GM18498 (cell line): ENCODE data around the gene EML1.
A peak's percentile ranks its signal among the peaks of the same experiment; 100 is the strongest.

Source experiments
- ATAC-seq: cut with Tn5 transposase; IDR thresholded peaks from one replicate; pipeline ENCODE4 v1.9.1; 2021; ENCODE audit warnings: mild to moderate bottlenecking, moderate library complexity; ENCODE audit not compliant: unreplicated experiment

Gene EML1

DNA sequence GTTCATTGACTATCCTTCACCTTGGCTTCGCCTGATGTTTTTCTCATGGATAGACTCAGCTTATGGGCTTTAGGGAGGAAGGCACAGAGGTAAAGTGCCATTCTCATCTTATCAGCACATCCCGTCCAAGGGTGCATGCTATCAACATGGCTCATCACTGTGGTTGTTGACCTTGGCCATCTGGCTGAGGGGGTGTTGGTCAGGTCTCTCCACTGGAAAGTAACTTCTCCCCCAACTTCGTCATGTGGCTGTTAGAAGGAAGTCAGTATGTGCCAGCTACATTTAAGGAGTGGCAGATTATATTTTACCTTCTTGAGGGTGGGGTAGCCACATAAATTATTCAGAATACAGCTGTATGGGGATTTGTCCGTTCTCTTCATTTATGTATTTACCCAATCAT, 68.9 kb downstream of the EML1 start:
- ATAC-seq, result no peak

DNA sequence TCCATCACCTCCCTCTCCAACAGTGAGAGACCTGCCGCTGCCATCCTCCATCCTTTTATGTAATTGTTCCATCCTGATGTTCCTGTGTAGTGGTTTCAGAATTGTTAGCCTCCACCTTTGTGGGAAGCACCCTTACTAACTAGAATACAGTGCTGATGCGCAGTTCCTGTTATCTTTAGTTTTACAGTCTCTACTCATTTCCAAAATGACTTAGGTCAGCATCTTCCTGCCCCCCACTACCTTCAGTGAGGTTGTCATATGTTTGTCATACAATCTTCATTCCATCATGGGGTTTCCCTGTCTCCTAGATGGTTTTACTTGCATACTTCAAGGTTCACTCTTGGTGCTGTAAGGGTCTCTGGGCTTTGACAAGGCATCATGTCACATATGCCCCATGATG, 69.8 kb downstream of the EML1 start:
- ATAC-seq, result no peak

GRCh38 chr14:99865408-99865807, 72.2 kb downstream of the EML1 start:
- no peak for ATAC-seq

GRCh38 chr14:99870617-99871016, 77.4 kb downstream of the EML1 start:
- no peak for ATAC-seq

DNA sequence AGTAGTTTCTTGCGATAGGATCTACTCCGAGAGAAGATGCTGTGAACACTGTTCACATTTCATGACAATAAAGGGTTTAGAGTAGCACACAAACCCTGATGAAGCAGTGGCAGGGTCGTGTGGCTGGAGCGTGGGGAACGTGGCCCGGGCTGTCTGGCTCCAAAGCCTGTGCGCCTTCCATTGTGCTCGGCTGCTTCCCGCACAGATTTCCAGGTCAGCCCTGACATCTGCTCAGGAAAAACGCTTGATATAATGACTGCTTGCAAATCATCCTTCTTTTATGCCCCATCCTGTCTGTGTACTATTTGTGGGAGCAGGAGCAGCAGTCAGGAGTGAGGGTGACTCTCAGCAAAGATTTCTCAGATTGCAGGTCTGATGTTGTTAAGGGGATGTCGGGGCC, 78.6 kb downstream of the EML1 start:
- ATAC-seq, result no peak

GRCh38 chr14:99872786-99873440, 79.7 kb downstream of the EML1 start:
- ATAC-seq, result no peak

GRCh38 chr14:99873653-99874052, 80.4 kb downstream of the EML1 start:
- ATAC-seq, result no peak

GRCh38 chr14:99874306-99874705, 81.1 kb downstream of the EML1 start:
- no peak for ATAC-seq

- ATAC-seq, result no peak
Observed at GRCh38 chr14:99875421-99875820, 82.2 kb downstream of the EML1 start.

GRCh38 chr14:99875836-99876235, 82.6 kb downstream of the EML1 start:
- ATAC-seq, result no peak

DNA sequence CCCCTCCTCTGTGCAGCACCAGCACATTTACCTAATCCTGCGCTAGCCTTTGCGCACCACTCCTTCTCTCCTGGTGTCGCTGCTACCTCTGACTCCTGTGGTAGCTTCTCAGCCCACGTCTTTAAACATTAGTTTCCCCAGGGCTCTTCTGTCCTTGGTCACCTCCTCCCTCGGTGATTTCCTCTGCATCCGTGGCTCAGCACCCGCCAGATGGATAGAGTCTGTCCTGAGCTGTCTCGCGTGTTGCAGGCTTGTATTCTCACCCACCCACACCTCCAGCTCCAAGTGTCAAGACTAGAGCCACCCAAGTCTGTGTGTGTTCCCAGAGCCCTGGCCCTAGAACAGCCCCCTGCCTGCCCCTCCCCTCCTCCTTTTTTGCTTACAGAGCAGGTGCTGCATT, 83.2 kb downstream of the EML1 start:
- ATAC-seq, result no peak

DNA sequence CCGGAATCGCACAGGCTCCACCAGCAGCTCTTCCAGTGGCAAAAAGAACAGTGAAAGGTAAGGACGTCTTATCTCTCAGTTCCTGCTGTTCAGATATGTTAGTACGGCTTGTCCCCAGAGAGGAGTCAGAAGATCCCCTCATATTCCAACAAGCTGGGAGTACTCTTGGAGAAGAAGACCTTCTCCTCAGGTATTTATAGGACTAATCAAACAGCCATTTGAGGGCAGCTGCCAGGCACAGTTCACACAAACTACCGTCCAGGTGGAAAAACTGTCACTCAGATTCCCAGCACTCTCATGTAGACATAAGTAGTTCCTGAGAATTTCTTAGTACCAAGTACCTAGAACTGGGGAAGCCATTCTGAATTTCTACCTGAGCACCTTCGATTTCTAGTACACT, 85.3 kb downstream of the EML1 start:
- no peak for ATAC-seq

DNA sequence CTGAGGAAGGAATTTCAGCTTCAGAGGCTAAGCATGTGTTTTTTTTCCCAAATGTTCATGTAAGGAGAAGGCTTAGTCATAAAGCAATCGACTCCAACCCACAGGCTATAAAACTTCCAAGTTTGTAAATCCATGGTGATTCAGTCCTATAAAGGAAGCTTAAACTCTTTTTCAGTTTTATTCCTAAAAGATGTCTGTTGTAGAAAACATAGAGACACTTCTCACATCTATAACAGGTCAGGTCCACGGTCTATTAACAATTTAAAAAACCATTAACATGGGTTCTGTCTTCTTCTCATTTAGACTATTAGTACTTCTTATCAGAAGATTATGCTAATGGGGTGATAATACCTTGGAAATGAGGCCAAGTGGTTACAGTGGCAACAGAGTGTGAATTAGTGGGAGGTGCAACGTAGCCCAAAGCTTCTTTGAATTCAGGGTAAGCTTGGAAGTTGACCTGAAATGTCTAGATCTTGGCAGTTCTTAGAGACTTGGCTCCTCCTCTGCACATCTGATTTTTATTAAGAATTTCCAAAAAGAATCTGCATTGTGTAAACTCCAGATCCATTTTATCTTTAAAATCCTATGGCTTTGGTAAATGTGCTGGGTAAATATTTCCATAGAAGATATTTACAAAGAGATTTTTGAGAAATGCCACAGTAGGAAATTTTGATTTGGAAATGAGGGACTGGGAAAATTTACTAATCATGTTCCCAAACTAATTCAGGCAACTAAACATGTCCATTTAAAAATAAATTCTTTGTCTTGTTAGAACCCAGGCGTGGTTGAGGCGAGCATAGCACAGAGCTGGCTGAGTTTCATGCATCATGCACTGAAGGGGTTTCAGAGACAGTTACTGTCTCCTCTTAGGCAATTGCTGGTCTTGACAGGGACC, 86.4 kb downstream of the EML1 start:
- no peak for ATAC-seq

DNA sequence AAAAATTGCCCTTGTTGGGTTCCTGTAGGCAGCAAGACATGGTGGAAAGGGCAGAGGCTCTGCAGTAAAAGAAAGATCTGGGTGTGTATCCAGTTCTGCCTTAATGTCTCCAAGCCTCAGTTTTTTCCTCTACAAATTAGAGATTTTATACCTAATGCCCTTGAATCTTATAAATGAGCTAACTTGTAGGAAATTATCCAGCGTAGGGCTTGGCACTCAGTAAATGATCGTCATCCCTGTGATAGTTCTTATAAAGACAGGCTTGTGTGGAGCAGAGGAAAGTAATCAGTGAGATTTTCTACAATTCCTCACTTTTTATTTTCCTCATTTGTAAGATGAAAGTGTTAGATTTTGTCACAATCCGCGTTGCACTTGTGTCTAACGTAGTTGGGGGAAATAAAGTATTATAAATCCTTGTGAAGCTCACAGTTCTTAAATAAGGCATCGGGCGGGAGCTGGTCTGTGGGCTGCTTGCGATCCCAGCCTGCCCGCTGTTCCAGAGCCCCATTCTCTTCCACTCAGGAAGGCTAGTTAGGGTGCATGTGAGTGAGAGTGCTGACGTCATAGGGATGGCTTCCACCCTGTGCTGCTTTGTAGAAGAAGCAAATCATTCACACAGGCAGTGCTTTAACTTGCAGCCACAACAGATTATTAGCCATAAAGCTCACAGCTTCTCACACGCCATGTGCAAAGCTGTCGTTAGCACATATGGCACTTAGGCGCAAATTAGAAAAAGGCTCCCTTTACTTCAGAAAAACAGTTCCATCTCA, 87.6 kb downstream of the EML1 start:
- ATAC-seq, result no peak

- no peak for ATAC-seq
Observed at GRCh38 chr14:99883866-99884650, 90.8 kb downstream of the EML1 start.

- ATAC-seq, result peak; percentile 72
Observed at GRCh38 chr14:99884834-99885648, 91.8 kb downstream of the EML1 start.

- ATAC-seq, result no peak
Observed at GRCh38 chr14:99885649-99885958, 92.4 kb downstream of the EML1 start.

GRCh38 chr14:99887407-99887806, 94.2 kb downstream of the EML1 start:
- no peak for ATAC-seq

GRCh38 chr14:99888149-99888548, 94.9 kb downstream of the EML1 start:
- ATAC-seq, result no peak

DNA sequence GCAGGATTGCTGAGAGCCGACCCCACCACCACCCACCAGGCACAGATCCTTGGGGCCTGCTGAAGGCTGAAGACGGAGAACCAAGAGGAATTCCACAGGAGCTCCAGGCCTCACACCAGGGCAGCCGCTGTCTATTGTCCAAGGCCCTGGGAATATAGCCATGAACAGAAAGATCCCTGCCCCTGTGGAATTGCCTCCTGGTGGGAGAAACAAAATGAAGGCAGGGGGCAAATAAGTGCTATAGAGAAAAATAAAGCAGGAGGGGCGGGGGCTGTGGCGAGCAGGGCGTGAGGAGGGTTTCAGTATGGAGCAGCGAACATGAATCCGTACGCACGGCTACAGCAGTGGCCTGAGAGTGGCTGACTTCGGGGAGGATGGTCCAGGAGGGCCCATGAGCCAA, 96.1 kb downstream of the EML1 start:
- no peak for ATAC-seq
